IPS DF 19.7 (cell line): ENCODE results near the gene KCNC4.

Source experiments
- DNase-seq: peaks from one replicate; pipeline ENCODE4 v3.0.0-alpha.2; 2013; ENCODE audit warnings: low read depth, low spot score

KCNC4 gene

DNA sequence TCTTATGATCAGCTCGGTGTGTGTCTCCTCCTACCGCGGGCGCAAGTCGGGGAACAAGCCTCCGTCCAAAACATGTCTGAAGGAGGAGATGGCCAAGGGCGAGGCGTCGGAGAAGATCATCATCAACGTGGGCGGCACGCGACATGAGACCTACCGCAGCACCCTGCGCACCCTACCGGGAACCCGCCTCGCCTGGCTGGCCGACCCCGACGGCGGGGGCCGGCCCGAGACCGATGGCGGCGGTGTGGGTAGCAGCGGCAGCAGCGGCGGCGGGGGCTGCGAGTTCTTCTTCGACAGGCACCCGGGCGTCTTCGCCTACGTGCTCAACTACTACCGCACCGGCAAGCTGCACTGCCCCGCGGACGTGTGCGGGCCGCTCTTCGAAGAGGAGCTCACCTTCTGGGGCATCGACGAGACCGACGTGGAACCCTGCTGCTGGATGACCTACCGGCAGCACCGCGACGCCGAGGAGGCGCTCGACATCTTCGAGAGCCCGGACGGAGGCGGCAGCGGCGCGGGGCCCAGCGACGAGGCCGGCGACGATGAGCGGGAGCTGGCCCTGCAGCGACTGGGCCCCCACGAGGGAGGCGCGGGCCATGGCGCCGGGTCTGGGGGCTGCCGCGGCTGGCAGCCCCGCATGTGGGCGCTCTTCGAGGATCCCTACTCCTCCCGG lies 1.5 kb downstream of the KCNC4 start:
- DNase-seq = no peak

DNA sequence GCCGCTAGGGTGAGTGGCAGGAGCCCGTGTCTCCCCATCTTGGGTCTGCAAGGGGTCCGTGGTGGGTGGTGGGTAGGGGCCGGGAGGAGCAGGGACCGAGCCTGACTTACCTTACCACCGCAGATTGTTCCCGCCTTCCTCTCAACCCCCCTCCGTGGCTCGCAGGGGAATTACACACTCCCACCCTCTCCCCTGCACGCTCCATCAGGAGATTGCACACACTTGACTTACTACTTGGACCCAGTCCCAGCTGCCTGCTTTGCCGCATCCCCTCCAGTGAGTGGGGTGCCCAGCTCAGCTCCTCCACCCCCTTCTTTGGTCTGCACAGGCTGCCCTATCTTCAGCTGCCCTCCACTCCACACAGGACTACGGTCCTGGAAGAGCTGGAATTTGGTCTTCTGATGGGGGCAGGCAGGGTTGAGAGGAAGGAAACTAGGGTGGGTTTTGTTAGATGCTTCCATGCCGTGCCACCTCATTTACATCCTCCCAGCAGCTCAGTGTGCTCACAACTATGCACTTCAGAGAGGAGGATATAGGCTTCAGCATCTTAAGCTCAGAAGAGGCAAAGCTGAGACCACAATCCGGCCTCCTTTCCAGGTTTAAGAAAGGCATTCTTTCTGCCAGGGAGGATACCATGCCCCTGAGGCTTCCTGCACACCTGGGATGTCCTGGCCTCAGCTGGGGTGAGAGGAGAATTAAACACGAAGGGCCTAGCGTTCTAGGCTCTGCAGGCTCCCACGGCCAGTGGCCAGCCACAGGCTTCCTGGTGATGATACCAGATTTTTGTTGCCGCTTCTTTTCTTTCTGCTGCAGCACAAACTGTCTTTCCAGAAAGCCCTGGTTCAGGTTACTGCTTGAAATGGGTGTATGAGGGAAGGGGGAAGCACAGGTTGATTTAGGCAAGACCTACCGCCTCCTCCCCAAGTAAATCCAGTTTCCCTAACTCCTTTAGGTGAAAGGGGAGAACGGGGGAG lies 2.3 kb downstream of the KCNC4 start:
- DNase-seq = no peak

DNA sequence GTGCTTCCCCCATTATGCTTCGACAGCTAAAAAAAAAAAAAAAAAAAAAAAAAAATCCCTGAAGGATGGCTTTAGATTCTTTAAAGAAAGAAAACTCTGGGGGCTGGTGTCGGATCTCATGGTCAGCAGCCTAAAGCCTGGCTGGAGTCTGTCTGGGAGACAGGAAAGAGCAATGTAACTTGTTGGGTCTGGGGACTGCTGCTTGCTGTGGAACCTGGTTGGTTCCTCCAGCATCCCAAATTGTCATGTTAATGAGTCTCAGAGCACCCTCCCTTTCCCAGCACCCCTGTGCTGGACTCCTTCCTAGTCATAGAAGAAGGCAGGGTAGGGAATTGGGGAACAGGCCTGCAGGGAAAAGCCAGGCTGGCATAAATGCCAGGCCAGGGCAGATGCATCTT lies 3.0 kb downstream of the KCNC4 start:
- no peak for DNase-seq

DNA sequence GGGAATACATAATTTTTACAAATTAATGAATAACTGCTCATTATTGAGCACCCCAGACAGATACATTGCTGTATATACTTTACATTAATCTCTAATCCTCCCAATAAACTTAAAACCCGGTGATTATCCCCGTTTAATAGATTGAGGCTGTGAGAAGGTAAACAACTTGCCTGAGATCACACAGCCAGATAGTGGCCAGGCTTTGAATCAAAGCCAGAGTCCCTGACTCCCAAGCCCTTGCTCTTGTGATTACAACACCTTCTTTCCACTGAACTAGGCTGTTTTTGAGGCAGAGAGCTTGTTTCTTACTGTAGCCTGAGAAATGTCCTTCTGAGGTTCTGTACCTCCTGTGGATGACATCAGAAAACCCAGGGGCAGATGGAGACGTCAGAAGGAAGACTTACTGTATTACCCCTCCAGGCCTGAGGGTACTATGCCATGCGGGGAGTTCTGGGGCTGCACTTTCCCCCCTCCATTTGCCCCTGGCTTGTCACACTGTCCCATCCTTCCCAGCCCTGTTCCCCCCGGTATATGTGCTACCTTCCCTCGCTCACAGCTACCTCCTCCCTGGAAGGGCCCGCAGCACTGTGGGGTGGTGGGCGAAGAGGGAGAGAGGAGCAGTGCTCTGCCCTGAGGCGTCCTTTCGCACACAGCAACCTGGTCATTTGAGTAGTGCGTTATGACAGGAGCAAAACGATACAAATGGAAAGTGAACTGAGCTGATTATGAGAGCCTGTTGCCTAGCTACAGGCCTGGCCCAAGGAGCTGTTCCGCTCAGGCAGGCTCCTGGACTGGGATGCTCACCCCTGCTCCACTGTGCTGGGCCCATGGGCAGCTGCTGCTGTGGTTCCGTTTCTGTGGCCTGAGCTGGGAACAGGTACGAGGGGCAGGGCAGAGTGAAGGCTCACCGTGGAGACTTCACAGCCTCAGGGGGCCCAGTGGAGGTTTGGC lies 4.6 kb downstream of the KCNC4 start:
- no peak for DNase-seq

DNA sequence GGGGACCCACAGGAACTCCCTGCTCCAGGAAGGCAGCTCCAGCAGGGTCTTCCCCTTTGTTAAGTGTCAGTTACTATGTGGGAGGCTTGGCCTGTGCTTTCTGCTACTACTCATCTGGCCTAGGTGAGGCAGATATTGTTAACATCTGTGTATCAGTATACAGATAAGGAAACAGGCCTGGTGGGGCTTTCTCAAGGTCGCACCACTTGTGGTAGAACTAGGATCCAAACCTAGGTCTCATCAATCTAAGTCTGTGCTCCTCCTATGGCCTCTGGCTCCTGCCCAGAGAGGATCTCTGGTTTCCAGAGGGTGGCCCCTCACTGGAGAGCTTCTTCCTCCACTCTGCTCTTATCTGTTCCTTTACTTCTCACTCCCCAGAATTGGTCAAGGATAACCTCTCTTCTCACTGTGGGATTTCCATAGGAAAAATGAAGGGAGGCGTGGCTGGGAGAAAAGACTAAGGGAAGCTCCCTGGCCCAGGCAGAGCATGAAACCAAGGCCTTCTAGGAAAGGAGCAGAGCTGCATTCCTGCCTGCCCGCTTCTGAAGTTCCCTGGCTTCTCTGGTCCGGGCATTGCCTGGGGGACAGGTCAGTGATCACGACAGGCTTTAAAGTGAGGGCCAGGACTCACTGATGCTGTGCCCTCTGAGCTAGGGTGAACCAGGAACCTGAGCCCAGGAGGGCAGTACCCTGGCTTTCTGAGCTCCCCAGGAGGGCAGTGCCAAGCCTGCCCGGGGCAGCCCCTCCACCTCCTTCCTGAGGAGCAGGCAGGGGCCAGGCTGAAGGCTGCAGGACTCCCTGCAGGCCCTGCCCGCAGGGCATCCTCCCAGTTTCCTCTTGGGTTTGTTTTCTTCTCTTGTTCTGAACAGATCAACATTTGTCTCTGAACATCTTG lies 5.8 kb downstream of the KCNC4 start:
- no peak for DNase-seq

DNA sequence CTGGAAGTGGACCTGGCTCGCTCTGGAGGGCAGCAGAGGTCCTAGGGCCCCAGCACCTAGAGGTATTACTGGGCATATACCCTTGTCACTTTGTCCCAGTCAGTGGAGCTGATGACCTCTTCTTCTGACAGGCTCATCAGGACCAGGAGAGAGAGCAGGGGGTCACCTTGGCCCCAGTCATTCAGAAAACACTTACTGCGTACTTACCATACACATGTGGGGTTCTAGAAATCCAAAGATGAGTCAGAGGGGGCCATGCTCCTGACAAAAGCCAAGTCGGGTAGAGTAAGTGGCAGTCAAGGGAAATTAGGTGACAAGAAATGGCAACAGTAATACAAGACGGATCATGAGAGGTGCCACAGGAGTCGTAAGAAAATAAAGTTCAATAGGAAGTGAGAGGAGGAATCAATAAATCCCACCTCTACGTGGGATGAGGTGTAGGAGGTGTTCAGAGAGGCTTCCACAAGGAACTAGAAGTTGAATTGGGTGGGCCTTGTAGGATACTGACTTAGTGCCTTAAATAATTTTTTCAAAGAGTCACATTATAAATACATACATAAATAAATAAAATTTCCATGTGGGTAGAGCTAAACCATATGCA lies 6.8 kb downstream of the KCNC4 start:
- no peak for DNase-seq

DNA sequence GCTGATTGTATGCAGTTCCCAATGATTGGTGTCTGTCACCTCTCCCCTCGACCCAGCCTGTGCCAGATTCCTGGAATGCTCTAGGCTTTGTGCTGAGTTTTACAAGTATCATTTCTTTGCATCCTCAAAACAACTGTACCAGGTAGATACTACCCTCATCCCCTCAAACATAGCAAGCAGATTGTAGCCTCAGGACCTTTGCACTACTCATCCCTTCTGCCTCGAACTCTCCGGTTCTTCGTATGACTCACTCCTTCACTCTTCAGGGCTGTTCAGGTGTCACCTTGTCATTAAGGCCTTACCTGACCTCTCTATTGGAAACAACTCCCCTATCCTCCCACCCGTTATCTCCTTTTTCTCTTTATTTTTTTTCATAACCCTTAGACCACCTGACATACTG lies 8.0 kb downstream of the KCNC4 start:
- DNase-seq = no peak

DNA sequence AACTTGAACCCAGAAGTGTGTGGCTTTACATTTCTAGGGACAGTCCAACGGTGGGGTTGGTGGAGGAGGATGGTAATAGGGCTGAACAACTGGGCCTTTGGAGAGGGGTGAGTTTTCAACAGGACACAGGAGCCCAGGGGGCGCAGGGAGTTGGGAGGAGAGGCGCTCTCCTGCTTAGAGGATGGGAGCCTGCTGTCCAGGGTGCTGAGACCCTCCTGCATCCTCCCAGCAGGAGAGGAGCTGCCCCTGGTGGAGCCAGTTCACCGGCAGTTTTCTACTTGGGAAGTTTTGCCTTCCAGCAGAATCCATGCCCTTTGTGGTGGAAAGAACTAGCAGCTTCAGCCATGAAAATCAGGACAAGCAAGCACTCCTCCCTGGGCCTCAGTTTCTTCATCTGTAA lies 8.6 kb downstream of the KCNC4 start:
- DNase-seq = no peak

DNA sequence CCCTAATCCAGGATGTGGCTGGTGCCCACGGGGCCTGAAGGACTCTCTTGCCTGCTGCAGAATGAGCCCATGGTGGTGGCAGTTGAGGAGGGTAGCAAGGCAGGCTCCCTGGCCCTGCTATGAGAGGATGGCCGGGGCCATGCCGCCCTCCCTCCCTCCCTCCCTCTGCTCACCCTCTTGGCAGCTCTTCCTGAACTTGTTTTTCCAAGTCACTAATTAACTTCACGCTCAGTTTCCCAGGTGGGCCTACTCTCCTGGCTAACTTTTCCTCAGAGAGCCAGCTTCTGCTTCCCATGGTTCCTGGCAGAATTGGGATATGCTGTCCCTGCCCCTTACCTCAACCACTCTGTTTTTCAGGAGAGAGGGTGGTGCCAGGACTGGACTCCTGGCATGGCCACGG lies 10.2 kb downstream of the KCNC4 start:
- DNase-seq = no peak

DNA sequence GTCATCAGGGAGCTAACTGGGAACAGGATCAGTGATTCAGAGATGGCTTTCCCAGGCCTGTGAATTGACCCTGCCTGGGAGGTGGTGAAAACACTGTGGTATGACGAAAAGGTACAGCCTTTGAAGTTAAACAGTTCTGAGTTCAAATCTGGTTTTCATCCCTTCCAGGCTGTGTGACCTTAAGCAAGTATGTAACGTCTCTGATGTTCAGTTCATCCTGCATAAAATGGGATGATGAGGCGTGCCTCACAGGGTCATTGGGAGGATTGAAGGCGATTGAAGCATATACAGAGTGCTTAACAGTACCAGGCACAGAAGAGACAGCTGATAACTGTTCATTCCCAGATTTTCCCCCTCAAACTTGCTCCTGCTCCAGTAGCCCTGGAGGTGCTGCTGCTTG lies 11.0 kb downstream of the KCNC4 start:
- DNase-seq = no peak

DNA sequence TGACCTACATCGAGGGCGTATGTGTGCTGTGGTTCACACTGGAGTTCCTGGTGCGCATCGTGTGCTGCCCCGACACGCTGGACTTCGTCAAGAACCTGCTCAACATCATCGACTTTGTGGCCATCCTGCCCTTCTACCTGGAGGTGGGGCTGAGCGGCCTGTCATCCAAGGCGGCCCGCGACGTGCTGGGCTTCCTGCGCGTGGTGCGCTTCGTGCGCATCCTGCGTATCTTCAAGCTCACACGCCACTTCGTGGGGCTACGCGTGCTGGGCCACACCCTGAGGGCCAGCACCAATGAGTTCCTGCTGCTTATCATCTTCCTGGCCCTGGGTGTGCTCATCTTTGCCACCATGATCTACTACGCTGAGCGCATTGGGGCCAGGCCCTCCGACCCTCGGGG lies 13.0 kb downstream of the KCNC4 start:
- no peak for DNase-seq

DNA sequence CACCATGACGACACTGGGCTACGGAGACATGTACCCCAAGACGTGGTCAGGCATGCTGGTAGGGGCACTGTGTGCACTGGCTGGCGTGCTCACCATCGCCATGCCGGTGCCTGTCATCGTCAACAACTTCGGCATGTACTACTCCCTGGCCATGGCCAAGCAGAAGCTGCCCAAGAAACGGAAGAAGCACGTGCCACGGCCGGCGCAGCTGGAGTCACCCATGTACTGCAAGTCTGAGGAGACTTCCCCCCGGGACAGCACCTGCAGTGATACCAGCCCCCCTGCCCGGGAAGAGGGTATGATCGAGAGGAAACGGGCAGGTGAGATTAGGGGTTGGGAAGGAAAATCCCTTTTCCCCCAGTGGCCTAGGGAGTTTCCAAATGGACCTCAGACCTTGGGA lies 13.5 kb downstream of the KCNC4 start:
- no peak for DNase-seq

DNA sequence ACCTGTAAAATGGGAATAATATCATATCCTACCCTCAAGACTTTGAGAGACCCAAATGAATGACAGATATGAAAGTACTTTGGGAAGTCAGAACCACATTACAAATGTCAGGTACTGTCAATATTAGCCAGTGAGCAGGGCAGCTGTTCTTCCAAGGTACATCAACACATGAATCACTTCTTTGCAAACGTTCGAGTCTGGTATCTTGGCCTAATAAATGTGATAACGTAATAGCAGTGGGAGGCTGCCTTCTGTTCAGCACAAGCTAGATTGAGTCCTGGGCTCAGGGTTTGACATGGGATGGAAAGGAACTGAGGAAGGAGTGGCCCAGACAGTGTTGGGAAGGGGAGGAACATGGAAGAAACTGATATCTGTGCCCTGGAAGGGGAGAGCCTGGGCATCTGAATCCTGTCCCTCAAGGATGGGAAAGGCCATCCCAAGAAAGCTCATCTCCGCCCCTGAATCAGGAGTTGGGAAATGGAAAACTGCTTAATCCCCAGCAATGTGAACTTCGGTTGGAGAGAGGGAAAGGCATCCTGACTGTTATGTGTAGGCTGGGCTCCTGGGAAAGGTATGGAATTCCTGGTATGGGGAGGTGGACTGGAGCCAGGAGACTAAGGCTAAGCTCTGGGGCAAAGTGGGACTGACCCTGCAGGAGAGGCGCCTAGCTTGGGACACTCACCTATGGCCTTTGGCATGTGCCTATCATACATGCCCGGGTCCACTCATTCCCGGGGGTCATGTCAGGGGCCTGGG lies 14.3 kb downstream of the KCNC4 start:
- DNase-seq = no peak

DNA sequence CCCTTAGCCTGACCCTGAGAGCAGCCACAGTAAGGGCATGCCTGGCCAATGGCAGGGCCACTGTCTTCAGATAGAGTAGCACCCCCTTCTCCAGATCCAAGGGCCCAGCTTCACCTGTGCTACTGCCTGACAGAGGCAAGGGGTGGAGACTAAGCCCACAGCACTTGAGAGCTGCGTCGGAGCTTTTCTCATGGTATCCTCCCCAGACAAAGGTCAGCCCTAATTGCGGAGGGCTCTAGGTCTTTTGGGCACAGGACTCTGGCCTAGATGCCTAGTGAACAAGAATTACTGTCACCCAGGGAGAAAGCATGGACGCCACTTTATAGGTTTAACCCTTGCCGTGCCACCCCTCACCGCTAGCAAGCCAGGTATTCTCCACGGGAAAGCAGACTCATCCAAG lies 15.1 kb downstream of the KCNC4 start:
- no peak for DNase-seq

DNA sequence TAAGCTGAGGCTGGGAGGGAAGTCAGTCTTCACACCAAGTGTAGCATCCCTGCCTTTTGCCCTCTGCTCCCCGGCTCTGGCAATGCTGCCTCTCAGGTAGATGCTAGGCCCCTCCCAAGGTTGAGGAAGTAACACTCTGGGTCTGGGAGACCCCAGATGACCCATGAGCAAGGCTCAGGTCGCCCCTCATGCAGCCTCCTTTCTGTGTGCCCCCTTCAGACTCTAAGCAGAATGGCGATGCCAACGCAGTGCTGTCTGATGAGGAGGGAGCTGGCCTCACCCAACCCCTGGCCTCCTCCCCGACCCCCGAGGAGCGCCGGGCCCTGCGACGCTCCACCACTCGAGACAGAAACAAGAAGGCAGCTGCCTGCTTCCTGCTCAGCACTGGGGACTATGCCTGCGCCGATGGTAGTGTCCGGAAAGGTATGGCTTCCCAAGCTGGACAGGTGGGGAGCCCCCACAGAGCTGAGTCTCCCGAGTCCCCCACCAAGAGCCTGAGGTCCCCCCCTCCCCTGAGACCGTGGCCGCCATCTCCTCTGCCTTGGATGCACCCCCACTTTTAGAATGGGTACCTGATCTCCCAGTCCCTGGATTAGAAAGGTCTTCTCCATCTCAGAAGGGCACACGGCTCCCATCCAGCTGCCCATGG lies 15.8 kb downstream of the KCNC4 start:
- no peak for DNase-seq

DNA sequence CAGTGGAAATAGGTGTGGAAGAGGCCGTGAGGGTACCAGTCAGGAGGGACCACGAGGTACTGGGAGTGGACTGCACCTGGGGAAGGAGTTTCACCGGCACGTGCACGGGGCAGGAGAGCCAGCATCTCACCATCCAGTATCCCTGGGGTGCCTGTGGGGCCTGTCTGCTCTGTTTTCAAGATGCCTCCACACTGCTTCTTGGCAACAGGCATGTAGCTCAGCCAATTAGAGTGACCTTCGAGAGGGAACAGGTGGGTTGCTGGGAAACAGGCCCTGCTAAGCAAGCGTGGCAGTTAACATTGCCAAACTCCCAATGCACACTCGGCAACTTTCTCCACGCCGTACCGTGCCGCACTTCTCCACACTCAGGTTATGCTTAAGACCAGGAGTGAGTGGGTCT lies 17.7 kb downstream of the KCNC4 start:
- no peak for DNase-seq

DNA sequence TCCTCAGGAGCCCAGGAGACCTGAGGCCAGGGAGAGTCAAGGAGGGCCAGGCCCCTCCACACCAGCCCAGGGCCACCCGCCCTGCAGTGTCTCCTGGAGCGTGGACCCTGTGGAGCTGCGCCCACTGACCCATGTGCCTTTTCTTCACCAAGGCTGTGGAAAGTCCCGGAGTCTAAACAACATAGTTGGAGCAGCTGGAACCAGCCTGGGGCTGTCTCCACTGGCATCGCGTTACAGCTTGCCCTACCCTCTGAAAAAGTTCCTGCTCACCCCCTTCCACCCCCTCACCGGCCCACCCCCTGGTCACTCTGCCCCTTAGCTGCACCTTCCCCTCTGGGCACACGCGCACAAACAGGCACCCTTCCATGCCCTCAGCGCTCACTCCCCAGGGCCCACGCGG lies 18.3 kb downstream of the KCNC4 start:
- no peak for DNase-seq

DNA sequence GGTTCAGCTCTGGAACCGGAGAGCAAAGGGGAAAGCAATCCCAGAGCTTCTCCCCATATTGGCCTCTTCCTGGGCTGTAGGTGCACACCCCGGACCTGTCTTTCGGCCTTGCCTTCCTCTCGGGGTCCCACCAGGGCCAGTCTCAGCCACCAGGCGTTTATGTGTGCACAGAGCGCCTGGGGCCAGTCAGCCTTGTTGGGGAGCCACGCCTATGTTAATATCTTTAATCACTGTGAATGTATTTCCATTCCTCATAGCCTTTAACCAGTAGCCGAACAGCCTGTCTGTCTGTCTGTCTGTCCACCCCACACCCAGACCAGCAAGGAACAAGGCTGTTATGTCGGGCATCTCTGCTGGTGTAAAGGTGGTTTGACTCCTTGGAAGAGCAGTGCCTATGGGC lies 18.8 kb downstream of the KCNC4 start:
- DNase-seq = no peak

DNA sequence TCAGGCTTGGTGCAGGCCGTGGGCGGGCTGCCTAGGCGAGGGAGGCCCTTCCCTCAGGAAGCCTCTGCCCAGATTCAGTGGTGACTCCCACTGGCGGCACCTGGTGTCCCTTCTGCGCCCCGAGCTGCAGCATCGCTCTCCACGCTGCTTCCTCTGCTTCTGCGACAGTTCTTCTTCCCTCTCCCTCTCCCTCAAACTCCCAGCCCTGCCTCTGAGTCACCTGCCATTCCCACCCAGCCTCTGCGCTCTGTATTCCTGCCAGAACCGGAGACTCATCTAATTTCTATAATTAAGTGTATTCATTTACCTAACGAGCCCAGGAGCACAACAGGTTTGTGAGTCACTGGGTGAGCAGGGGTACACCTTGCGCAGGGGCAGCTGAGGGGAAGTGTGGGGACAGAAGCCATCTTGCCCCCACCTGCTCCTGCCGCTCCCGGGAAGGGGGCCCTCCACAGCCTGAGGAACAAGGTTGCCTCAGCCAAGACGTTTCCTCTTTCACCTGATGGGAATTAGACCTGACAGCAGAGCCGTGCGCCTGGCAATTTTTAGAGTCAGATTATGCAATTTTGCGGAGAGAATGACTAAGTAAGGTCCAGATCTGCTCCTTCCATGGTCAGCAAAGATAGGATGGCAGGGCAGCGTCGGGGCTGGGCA lies 19.4 kb downstream of the KCNC4 start:
- DNase-seq = no peak
